WTC11 (cell line): ENCODE measurements around the gene KRT83.

Source experiments
- ZNF138 ChIP-seq: sonication (generic); formaldehyde crosslinking; conservative IDR thresholded peaks from 2 replicates; pipeline ENCODE4 v1.8.1; 2022; ENCODE audit warnings: mild to moderate bottlenecking, moderate library complexity, missing genetic modification reagents
- TF ChIP-seq, protein P1 (sequence below): fragments of 200-600 bp; IDR thresholded peaks from 2 replicates; pipeline ENCODE4 v1.8.0; 2022; ENCODE audit warnings: antibody characterized with exemption

DNA sequence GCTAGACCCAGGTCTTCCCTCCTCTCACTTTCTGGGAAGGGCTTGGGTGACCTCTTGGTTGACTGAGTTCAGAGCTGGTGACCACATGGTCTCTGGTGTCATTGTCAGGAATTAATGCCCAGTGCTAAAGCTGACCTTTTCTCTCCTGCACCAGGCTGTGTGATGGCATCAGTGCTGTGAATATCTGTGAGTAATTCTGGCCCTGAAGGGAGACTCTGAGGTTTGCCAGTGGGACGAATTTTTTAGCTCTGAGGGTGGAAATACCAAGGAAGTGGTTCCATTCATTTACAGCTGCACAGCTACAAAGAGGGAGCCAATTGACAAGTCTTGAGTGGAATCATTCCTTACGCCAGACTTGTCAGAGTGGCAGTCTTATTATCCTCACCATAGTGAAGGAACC is 53.0 kb downstream of the KRT83 start:
- TF ChIP-seq, protein P1, sequence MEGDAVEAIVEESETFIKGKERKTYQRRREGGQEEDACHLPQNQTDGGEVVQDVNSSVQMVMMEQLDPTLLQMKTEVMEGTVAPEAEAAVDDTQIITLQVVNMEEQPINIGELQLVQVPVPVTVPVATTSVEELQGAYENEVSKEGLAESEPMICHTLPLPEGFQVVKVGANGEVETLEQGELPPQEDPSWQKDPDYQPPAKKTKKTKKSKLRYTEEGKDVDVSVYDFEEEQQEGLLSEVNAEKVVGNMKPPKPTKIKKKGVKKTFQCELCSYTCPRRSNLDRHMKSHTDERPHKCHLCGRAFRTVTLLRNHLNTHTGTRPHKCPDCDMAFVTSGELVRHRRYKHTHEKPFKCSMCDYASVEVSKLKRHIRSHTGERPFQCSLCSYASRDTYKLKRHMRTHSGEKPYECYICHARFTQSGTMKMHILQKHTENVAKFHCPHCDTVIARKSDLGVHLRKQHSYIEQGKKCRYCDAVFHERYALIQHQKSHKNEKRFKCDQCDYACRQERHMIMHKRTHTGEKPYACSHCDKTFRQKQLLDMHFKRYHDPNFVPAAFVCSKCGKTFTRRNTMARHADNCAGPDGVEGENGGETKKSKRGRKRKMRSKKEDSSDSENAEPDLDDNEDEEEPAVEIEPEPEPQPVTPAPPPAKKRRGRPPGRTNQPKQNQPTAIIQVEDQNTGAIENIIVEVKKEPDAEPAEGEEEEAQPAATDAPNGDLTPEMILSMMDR, result no peak
- no peak for TF ChIP-seq ZNF138 (CRISPR knock-in tag)
